Measurements from ENCODE around the gene USP22. TPM values are rescaled to one million over a fixed set of nuclear protein-coding genes. Genes with fewer than 3 reads are reported as not detected.
A peak's percentile ranks its signal among the peaks of the same experiment; 100 is the strongest.

USP22 gene
- total and polyA plus RNA-seq, 2 experiments from 2014 or later, result 68.9 to 296 TPM

- no peak overlapping the region for H2AFZ ChIP-seq
- peaks cover 3% of the 10 kb centered on the region; the same call in 2 of the 3 replicates for H3K9me3 Mint-ChIP-seq
- no peak for DNase-seq (ENCODE audit: low spot score)
- peaks cover 8% of the 10 kb centered on the region; the same call in 1 of the 3 replicates for H3K36me3 Mint-ChIP-seq (ENCODE audit: low read depth)
- no peaks in the 10 kb centered on the region for H3F3A ChIP-seq (replicated peaks; ENCODE audit: low read depth)
- no peak overlapping the region for H3K4me3 ChIP-seq
- TF ChIP-seq CREB1 (CRISPR knock-in tag; IDR thresholded peaks at IDR 0.05; ENCODE audit: low read depth) (no peak), ZNF331 (CRISPR knock-in tag; IDR thresholded peaks at IDR 0.05; ENCODE audit: low read depth) (no peak), ZNF462 (CRISPR knock-in tag; IDR thresholded peaks at IDR 0.05) (no peak), JUNB (IDR thresholded peaks at IDR 0.05; ENCODE audit: unreplicated experiment) (no peak), ETS1 (IDR thresholded peaks at IDR 0.05) (no peak), CTCF (conservative IDR thresholded peaks at IDR 0.05; ENCODE audit: low read depth in 2 of 2) (peak; percentile 15 to 40; a peak in 2 of 4 replicates), NANOG (IDR thresholded peaks at IDR 0.05; ENCODE audit: borderline replicate concordance) (no peak)
- peaks cover 2% of the 10 kb centered on the region; the same call in 2 of the 3 replicates for H3K4me1 Mint-ChIP-seq
- H3K79me2 ChIP-seq (replicated peaks; ENCODE audit: insufficient read depth), result 0 out of 2 replicates have a peak, but pooled peaks cover 2% of the 10 kb centered on the region
- no peak overlapping the region for H3K27ac ChIP-seq (ENCODE audit: low read depth)
- H3K27me3 Mint-ChIP-seq (ENCODE audit: insufficient read depth, low read depth, poor library complexity), result peaks cover 2% of the 10 kb centered on the region
- H3K4me1 ChIP-seq (ENCODE audit: insufficient read depth), result no peaks in the 10 kb centered on the region
- no peaks in the 10 kb centered on the region for H3K27me3 ChIP-seq (ENCODE audit: insufficient read depth)
- H3K9me2 ChIP-seq (ENCODE audit: insufficient read depth), result no peaks in the 10 kb centered on the region
- no peaks in the 10 kb centered on the region for H4K20me1 ChIP-seq (replicated peaks; ENCODE audit: insufficient read depth)
- no peak overlapping the region for H3K4me3 Mint-ChIP-seq
- peak overlapping the region; percentile 56 for H3K27ac Mint-ChIP-seq
- ATAC-seq, result no peak
- H3K4me2 ChIP-seq, result no peak overlapping the region
- H3K36me3 ChIP-seq (ENCODE audit: insufficient read depth), result no peaks in the 10 kb centered on the region
These were observed 48.2 kb upstream of the USP22 start for GRCh38 chr17:21090902-21091618.

All from GM23338 (cell line).